ENCODE measurements around the gene HAND2.

HAND2 gene

DNA sequence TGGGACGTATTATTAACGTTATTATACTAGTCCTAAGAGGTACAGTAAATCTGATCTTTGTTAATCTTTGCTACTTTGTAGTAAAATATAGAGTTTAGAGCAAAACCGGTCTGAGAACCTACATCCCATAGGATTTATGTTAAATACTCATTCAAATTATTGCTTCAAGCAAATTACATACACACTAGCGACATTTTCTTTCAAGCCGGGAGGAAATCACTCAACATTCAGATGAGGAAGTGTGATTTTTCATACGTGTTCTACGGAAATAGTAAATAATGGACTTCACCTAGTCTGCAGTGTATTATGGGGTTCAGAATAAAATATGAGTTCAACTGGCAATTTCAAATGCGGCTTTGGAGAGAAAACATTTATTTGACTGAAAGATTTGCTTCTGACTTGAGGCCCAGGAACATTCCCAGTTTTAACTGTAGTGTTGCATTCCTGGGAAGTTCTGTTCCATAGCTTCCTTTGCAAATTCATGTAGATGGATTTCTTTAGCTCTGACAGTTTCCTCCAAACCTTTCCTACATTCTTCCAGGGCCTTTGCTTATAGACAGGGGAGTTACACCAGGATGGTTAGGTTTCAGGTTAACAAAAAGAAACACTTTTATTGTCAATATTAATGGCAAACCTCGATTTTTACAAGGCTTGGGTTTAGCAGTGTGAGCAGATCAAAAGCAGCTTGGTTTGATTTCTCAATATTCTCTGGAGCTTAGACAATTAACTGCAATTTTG, 5.3 kb upstream of the HAND2 start:
- DNase-seq: no peak

DNA sequence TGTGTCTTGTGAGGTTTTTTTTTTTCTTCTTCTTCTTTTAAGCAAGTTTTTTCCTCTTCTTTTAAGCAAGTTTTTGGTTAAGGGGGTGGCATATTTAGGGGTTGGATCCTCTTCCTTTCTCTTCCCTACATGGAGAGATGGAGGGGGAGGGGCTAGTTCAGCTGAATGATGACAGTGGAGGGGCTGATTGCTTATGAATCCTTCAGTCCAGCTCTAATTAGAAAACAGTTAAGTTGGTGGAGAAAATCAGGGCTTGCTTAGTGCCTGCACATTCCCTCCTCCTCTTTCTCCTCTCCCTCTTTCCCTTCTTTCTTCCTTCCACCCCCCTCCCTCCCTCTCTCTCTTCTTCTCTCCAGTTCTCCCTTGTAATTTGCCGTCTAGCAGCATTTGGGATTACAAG, 4.4 kb upstream of the HAND2 start:
- DNase-seq: no peak

DNA sequence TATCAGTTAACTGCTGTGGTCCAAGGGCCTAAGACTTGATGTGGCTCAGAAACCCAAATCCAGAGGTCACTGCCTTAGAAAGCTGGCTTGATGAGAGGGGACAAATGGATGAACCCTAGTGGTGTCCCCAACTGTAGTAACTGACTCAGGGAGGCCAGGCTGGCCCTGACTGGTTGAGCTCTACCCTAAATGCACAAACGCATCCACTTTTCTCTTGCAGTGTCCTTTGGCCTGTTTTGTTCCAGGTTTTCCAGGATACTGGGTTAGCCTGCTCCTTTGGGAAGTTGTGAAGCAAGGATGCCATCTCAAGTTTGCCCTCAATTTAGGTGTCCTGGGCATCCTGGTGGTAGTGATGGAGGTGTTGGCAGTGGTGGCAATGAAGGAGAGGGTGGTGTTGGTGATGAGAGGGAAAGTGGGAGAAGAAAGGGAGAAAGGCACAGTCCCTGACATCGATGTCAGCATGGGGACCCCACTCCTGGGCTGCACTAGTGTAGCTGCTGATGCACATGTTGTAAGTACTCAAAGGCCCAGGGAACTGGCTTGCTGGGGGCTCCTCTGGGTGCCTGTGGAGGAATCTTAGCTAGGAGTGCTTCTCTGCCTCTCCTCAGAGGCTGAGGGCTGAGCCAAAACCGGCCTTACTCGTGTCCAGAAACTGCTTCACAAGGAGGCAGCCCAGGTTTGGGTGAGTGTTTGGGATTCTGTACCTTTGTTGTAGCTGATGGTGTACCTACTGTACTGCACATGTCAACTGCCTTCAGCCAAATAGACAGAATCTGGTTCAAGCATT, 2.9 kb upstream of the HAND2 start:
- DNase-seq: no peak

DNA sequence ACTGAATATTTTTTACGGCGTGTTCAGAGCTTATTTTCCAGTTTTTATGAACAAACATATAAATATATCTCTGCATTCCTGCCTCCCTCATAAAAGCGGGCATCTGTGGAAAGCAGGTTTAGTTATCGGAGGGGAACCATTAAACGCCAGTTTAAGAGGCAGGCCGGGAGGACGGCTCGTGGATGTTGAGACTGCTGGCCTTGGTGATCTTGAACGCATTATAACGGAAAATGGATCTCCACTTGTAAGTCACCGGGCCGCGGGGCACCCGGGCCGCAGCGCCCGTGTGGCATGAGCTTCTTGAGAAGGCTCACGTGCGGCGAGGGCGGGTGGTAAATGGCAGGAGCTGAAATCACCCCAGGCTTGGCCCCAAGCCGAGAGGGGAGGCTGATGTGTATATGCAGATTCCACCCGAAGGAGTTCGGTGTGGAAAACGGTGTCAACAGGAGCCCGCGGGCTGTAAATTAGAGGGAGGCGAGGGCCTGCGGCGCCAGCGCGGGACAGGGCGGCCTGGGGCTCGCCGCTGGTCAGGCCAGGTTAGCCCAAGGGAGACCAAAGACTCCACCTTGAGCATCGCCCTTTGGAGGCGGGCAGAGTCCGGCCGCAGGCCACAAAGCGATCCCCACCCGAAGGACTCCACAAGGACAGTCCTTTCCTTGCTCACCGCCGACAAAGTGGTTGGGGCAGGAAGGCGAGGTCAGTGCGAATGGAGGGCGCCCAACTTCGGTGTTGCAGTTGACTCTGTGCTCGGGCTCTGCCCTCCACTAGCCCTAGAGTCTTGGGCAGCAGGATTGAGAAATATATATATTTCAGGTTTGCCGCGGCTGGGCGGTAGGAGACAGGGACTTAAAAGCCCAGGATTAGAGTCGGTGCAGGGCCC, 1.3 kb upstream of the HAND2 start:
- DNase-seq: no peak

DNA sequence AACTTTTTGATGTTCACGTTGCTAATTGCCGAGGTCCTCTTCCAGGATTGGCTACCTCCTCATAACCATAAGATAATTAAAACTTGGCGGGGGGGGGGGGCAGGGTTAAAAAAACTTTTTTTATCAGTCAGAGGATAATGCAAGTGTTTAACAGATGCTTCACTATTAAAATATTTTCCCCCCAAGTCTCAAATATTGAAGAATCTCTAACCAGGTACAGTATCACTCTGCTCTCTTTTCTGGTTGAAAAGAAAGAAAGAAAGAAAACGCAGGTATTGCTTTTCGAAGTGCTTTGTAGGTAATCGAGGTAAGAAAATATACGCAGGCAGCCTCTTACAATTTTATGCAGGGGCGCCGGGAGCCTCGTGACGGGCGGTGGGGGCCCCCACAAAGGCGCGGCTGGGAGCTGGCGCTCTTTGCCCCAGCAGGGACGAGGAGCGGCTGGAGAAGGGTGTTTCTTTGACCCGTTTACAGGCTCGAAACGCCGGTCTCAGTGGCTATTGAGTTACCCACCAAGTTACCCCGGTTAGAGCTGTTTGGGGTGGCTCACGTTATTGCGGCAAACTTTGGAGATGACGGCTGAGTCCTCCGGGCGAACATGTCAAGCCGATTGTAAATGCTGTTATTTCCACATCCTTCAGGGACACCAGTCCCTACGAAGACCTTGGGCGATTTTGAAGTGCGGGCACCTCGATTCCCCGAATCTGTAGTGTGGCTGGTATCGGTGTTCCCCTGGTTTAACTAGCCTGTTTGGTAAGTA, 477 bp upstream of the HAND2 start:
- no peak for DNase-seq

DNA sequence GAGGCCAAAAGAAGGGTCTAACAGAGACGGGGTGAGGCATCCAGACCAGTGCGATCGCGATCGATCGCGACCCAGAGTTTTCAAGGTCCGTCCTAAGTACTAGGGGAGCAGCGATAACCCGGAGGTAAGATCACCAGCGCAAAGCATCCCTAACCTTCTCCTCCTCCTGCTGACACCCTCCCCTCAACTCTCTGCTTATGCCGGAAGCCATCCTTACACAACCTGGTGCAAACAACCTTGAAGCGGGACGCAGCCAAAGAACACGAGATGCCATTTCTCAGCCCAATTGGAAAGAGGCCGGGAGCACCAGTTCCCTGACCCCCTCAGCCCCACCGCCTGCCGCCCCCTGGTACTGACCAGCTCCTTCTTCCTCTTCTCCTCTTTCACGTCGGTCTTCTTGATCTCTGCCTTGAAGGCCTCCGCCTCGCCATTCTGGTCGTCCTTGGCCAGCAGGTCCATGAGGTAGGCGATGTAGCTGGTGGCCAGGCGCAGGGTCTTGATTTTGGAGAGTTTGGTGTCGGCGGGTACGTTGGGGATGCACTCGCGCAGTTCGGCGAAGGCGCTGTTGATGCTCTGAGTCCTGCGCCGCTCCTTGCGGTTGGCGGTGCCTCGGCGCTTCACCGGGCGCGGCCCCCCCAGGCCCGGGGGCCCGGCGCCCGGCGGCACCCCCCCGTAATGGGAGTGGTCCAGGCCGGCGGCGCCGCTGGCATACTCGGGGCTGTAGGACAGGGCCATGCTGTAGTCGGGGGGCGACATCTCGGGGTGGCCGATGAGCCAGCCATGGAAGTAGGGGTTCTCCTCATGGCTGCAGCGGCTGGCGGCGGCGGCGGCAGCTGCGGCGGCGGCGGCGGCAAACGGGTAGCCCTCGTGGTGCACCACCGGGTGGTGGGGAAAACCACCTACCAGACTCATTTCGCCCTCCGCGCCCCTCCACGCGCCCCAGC, 1.4 kb downstream of the HAND2 start:
- no peak for DNase-seq

DNA sequence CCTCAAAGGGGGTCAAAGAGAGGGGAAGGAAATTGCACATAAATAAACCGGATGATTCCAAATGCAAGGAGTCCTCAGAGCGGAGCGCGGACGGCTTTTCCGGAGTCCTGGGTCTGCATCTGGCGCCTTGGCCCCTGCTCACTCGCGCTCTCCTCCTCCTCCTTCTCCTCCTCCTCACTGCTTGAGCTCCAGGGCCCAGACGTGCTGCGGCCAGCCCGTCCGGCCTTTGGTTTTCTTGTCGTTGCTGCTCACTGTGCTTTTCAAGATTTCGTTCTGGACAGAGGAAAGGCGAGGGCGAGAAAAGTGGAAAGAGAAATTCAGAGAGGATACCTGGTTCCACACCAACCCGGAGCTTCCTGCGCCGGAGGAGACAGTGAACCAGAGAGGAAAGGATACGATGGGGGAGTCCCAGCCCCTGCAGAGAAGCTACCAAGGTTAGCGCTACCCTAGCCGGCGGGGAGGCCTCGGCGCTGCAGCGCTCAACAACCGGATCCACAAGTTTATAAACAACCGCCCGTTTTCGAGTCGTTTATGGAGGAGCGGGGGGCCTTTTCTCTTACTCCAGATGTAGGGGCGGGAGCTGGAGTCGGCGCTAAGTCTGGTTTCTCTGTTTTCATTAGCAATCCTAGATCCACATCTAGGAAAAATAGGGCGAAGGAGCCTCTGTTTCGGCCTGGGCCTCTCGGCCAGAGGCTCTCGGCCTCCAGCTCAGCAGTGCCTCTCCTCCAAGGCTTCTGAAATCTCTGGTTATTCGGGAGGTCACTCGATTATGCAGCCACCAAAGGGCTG, 2.7 kb downstream of the HAND2 start:
- no peak for DNase-seq

DNA sequence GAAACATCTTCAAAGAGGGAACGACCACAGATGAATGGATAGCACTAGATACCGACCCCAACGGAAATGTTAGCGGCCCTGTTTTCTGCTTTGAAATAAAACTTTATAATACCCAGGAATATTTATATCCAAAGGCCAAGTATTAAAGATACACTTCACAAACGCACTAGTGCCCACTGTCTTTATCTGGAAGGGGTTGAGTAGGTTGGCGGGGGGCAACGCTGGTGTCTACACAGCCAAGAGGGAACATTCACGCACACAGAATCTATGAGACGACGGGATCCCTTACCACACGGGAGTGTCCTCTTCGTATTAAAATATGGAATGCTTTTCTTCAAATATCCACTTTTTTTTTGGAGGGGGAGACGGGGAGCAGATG, 3.3 kb downstream of the HAND2 start:
- no peak for DNase-seq

DNA sequence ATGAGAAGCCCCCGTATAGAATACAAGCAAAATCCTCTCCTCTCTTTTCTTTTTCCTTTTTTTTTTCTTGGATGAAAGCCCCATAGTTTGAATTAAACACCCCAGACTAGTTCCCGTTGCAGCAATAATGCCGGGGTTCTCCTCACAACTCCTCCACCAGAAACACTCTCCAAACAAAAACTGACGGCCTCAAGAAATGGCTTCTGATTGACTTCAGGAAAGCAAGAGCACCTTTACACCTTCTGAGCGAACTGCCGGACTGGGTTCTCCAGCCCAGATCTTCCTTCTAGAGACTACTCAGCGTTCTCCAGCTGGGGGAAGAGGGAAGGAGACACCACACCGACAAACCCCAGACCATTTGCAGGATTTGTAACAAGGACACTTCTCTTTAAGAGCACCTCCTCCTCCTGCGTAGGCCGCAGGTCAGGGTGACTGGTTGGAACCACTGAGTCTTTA, 4.0 kb downstream of the HAND2 start:
- DNase-seq: no peak

DNA sequence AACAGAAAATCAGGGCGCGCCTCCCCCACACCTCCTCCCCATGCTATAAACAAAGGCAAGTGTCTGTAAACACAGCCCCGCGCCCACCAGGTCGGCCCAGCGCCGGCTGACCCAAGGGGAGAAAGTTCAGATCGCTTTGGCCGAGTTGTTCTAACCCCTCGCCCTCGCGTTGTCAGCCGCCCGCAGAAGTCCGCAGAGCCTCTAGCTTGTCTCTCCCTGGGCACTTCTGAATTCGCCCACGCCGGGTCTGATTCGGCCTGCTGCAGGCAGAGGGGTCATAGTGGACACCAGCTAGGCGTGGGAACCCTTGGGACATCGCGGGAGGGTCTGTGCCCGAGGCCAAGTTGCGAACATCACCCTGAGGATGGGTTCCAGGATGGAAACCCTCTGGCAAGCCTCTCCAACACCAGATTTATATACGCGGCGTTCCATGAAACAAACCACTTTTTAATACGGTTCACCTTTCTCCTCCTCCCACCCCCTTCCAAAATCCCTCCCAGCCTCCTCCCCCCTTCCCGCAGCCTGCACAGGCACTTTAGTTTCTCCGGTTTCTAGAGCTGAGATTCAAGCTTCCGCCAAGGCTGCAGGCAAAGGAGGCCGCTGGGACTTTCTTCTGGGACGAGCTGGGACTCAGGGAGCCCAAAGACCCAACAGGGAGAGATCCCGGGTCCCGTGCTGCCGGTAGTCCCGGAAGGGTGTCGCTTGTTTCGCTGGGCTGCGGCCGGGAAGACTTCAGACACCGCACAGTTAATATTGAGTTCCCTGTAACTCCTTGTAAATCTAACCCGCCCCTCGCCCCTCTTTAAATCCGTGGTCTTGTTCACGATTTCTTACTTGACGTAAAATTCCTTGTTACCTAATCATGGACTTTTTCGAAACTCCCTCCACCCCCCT, 4.7 kb downstream of the HAND2 start:
- no peak for DNase-seq

DNA sequence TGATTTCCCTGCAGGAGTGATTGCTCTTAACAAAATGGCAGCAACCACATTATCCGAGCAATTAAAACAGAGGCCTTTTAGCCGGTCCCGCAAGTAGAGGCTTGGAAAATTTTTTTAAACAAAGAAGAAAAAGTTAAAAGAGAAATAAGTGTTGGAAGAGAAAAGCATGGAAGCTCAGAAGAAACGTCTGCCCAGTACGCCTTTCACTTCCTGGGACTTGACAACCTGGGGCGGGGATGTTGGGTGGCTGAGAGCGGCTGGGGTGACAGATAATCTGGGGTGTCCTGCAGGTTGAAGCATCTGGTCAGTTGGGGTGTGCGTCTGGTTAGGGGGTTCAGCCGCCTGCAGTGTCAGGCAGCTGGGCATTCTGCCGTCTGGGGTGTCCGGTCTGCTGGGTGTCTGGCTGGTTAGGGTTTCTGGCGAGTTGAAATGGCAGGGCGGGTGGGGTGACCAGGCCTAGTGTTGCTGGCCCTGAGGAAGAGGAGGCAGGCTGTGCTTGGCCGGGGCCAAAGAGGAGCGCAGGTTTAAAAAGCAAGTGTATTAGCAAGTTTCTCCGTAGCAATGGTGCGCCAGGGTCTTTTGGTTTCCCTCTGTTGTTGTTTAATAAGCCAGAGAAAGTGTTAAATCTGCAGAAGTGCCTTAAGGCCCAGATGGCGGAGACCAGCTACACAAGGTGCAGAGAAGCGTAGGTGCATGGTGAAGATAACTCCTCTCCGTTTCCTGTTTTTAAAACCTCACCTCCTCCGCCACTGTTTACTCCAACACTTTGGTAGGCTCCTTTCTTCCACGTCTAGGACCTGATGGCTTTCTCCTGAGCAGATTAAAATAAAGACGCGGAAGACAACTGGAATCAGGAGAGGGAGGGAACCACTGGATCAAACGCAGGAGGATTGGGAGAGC, 5.6 kb downstream of the HAND2 start:
- DNase-seq: no peak

DNA sequence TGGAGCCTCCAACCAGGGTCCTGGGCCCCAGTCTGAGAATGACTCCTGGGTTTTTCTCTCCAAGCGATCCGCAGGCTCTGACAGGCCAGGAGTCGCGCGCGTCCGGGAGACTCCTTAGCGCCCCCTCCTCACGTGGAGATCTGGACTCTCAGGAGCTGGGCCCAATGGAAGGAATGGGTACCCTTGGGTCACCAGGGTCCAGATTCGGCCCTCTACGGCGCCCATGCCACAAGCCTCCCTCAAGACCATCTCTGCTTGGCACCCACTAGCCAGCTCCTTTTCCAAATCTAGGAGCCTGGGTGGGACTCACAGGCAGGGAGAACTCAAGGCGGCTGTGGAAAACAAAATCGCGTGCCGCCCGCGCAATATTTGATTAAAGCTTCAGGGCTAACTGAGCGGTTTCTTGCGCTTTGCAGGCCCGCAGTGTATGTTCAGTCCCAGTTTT, 7.1 kb downstream of the HAND2 start:
- no peak for DNase-seq

DNA sequence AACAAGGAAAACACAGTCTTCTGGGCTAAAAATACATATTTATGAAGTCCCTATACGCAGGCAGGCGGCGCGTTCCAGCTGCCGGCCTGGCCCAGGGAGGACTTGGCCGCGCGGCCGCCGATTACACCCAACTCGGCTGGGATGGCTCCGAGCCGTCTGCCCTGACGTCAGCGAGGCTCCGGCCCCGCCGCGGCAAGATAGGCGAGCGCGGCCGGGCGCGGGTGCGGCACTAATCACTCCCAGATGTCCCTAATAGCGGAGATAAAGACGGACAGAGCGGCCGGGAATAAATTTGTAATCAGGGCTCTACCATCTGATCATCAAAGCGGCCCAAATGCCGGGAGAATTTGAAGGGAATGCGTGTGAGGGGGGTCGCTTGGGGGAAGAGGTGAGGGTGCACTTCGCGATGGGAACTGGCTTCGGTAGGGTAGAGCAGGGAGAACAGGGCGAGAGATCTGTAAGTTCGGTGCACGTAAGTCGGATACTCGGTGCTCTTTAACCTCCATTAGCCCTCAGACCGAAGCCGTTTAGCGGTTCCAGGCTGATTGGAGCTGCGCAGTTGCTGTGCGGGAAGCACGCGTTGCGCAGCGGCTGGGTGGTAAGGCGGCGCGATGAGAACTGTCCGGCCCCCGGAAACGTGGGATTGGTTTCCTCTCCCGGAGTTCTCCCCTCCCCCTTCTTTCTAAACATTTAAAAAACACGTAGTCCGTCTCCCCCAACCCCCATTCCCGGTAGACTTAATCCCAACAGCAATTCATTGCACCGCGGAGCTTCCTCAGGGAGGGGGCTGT, 7.7 kb downstream of the HAND2 start:
- DNase-seq: no peak

DNA sequence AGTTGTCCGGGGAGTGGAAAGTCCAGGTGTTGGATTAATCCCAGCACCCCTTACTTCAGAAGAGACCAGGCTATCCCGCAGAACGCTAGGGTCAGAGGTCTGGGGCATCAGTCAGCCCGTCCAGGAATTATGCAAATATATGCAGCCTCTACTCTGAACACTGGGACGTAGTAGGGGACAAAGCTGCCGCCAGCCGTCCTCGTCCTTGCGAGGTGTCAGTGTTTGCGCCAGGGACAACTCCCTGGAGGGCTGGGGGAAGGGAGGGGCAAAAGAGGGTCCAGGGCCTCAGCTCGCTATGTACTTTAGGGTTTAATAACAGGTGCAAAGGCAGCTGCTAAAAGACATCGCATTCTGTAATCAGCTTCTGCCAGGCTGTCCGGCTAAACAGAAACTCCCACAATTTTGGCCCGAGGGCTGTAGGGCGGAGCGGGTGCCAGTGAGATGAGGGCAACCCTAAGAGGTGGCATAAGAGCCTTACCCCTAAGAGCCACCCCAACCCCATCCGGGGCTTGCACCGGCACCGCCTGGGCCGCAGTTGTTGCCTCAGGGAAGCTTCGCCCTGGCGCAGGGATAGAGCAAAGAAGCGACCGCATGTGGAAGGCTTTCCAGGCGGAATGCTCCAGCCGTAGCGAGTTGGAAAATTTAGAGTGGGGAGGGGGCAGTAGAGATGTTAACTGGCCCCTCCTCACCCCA, 8.4 kb downstream of the HAND2 start:
- DNase-seq: no peak

DNA sequence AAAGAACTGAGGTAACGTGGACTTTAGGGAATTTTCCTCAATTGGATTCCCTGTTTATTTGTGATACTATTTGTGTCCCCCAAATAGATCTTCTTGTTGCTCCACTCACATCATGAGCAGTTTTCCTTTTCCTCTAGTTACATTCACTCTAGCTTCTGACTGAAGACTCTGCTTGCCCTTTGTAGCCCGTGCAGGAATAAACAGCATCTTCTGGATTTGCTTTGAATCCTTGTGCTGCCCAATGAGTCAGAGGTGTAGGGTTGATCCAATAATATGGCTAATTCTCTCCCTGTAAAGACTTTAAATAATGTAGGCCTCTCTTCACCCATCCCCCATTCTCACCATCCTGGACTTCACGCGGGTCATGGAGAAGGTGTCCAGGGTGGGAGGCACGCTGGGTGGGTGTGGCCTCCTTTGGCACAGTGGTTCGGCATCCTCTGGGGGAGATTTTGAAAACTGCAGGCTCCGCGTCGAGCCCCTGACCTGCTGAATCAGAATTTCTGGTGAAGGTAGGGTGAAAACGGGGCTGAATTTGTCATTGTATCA, 9.0 kb downstream of the HAND2 start:
- DNase-seq: no peak
